Gastrocnemius medialis (tissue), 4 donors: ENCODE results near the gene JADE1.

Experiments used
- CTCF ChIP-seq, 5 experiments: fragments of 450-650 bp in 3 of 5; fragments of 200-600 bp in 2 of 5; sonication (generic) in 2 of 5; IDR thresholded peaks in 4 of 5; conservative IDR thresholded peaks in 1 of 5; 1 replicate in 4 of 5; 2 replicates in 1 of 5; pipeline ENCODE4 v1.5.1; 2016 to 2019; ENCODE audit warnings: antibody characterized with exemption in 5 of 5, mild to moderate bottlenecking in 3 of 5, moderate library complexity in 3 of 5
- POLR2A ChIP-seq, 2 donors: fragments of 450-650 bp; IDR thresholded peaks; one replicate each; pipeline ENCODE4 v1.6.1; 2017; ENCODE audit warnings: antibody characterized with exemption in 2 of 2, mild to moderate bottlenecking in 2 of 2, moderate library complexity in 2 of 2

- TF ChIP-seq CTCF (IDR thresholded peaks at IDR 0.05 in 4 of 5, conservative IDR thresholded peaks at IDR 0.05 in 1 of 5): no peak
- no peak for TF ChIP-seq POLR2A (IDR thresholded peaks at IDR 0.05)
Observed at GRCh38 chr4:128775477-128775876, 34.0 kb upstream of the JADE1 start.
